SK-N-SH (cell line): Measurements from ENCODE around the gene PZP. TPM values are rescaled to one million over a fixed set of nuclear protein-coding genes. Genes with fewer than 3 reads are reported as not detected.

Experiments
- CTCF ChIA-PET: fragments of 300-600, 350-600 bp; formaldehyde crosslinking; extraction: SDS; loops from one replicate; lab custom pipeline; 2021; lab: Yijun Ruan, JAX
- POLR2A ChIA-PET: fragments of 350-600 bp; sonication (Branson Sonifier 250); formaldehyde crosslinking; extraction: SDS; loops from one replicate; lab custom pipeline; 2020; ENCODE audit warnings: antibody characterized with exemption, inconsistent platforms; lab: Yijun Ruan, JAX
- DNase-seq: peaks from one replicate; pipeline ENCODE4 v3.0.0; 2012
- H2AFZ ChIP-seq: fragments of 200-600 bp; sonication (generic); 2 replicates; pipeline ENCODE4 v1.8.1; 2016; ENCODE audit warnings: antibody characterized with exemption, mild to moderate bottlenecking, low read depth
- H3F3A ChIP-seq: fragments of 200-600 bp; sonication (generic); replicated peaks from 2 replicates; pipeline ENCODE3; 2016; ENCODE audit warnings: antibody characterized with exemption, mild to moderate bottlenecking; ENCODE audit not compliant: insufficient read depth
- H3K27ac ChIP-seq, 2 experiments: fragments of 200-500 bp in 1 of 2; fragments of 200-600 bp in 1 of 2; sonication (Bioruptor generic) in 1 of 2; sonication (generic), shearing (Covaris generic) in 1 of 2; 2 replicates each; pipeline versions ENCODE4 v1.5.1 to v1.6.1; 2014 to 2016; ENCODE audit warnings: low read depth in 2 of 2, inconsistent platforms in 1 of 2, low read length in 1 of 2, mild to moderate bottlenecking in 1 of 2, mixed read lengths in 1 of 2
- H3K27me3 ChIP-seq: fragments of 200-600 bp; sonication (generic), shearing (Covaris generic); 2 replicates; pipeline ENCODE4 v1.6.1; 2016; ENCODE audit warnings: mixed run types; ENCODE audit not compliant: insufficient read depth
- H3K36me3 ChIP-seq, 2 experiments: fragments of 200-500 bp in 1 of 2; fragments of 200-600 bp in 1 of 2; sonication (Bioruptor generic) in 1 of 2; sonication (generic) in 1 of 2; replicated peaks in 1 of 2; 2 replicates each; pipeline versions ENCODE3 to v1.5.1; 2014 to 2016; ENCODE audit warnings: low read length in 1 of 2, mild to moderate bottlenecking in 1 of 2; ENCODE audit not compliant: insufficient read depth in 2 of 2, control insufficient read depth in 1 of 2
- H3K4me1 ChIP-seq, 2 experiments: fragments of 200-500 bp in 1 of 2; fragments of 200-600 bp in 1 of 2; sonication (Bioruptor generic) in 1 of 2; sonication (generic), shearing (Covaris generic) in 1 of 2; 2 replicates each; pipeline versions ENCODE4 v1.5.1 to v1.6.1; 2014 to 2016; ENCODE audit warnings: low read depth in 1 of 2, low read length in 1 of 2, mixed run types in 1 of 2; ENCODE audit not compliant: insufficient read depth in 2 of 2, control insufficient read depth in 1 of 2
- H3K4me2 ChIP-seq: fragments of 200-600 bp; sonication (generic), shearing (Covaris generic); 2 replicates; pipeline ENCODE4 v1.6.1; 2017; ENCODE audit warnings: mixed run types
- H3K4me3 ChIP-seq, 2 experiments: fragments of 200-500 bp in 1 of 2; fragments of 200-600 bp in 1 of 2; sonication (Bioruptor generic) in 1 of 2; sonication (generic), shearing (Covaris generic) in 1 of 2; 2 replicates each; pipeline versions ENCODE4 v1.5.1 to v1.8.1; 2014 to 2016; ENCODE audit warnings: low read depth in 2 of 2, inconsistent platforms in 1 of 2, low read length in 1 of 2, mild to moderate bottlenecking in 1 of 2, mixed read lengths in 1 of 2, moderate library complexity in 1 of 2
- H3K79me2 ChIP-seq: fragments of 200-600 bp; sonication (generic); 2 replicates; pipeline ENCODE4 v1.8.1; 2017; ENCODE audit warnings: mild to moderate bottlenecking; ENCODE audit not compliant: insufficient read depth
- H3K9ac ChIP-seq: fragments of 200-600 bp; sonication (generic); 2 replicates; pipeline ENCODE4 v1.6.1; 2017; ENCODE audit warnings: mixed run types
- H3K9me2 ChIP-seq: fragments of 200-600 bp; sonication (generic); 2 replicates; pipeline ENCODE4 v1.6.1; 2017; ENCODE audit warnings: mixed run types
- H3K9me3 ChIP-seq: fragments of 200-600 bp; sonication (generic); 2 replicates; pipeline ENCODE4 v1.6.1; 2017; ENCODE audit warnings: mixed run types, mild to moderate bottlenecking, moderate library complexity
- H4K20me1 ChIP-seq: fragments of 200-600 bp; sonication (generic); 2 replicates; pipeline ENCODE4 v1.6.1; 2017; ENCODE audit warnings: mild to moderate bottlenecking, mixed run types; ENCODE audit not compliant: insufficient read depth
- CTCF ChIP-seq: fragments of 200-600 bp; sonication (generic); IDR thresholded peaks from 2 replicates; pipeline ENCODE4 v1.6.1; 2017; ENCODE audit warnings: antibody characterized with exemption, mild to moderate bottlenecking, moderate library complexity
- GATA2 ChIP-seq: sonication (generic); formaldehyde crosslinking; IDR thresholded peaks from 2 replicates; pipeline ENCODE4 v1.5.0; 2020; ENCODE audit warnings: mild to moderate bottlenecking, missing genetic modification reagents
- MXI1 ChIP-seq: IDR thresholded peaks from 2 replicates; pipeline ENCODE4 v1.6.1; 2012; ENCODE audit warnings: mild to moderate bottlenecking, low read depth, low read length, improper control_type of control experiment
- NRF1 ChIP-seq: IDR thresholded peaks from 2 replicates; pipeline ENCODE4 v1.6.1; 2012; ENCODE audit warnings: low read depth, mild to moderate bottlenecking, low read length
- REST ChIP-seq: IDR thresholded peaks from 2 replicates; pipeline ENCODE4 v1.6.1; 2012; ENCODE audit warnings: mild to moderate bottlenecking, low read depth, low read length, moderate library complexity
- TAF1 ChIP-seq: IDR thresholded peaks from 2 replicates; pipeline ENCODE4 v1.6.1; 2012; ENCODE audit warnings: low read depth, mild to moderate bottlenecking, low read length, moderate library complexity, borderline replicate concordance
- USF1 ChIP-seq: IDR thresholded peaks from 2 replicates; pipeline ENCODE4 v1.4.0; 2012; ENCODE audit warnings: low read depth, borderline replicate concordance
- USF2 ChIP-seq: fragments of 150-350 bp; IDR thresholded peaks from 2 replicates; pipeline ENCODE4 v1.6.1; 2017; ENCODE audit warnings: antibody characterized with exemption, low read length, low read depth, borderline replicate concordance
- ZBTB33 ChIP-seq: IDR thresholded peaks from 2 replicates; pipeline ENCODE4 v1.4.0; 2012; ENCODE audit warnings: low read depth, borderline replicate concordance
- WGBS: methylation state at CpG from one replicate; pipeline ENCODE4 v1.1.6; 2017; ENCODE audit warnings: low lambda C conversion rate; 5-methylcytosine and 5-hydroxymethylcytosine counted together
- polyA plus RNA-seq, 3 experiments: library from polyadenylated mRNA; depleted of rRNA; stranded (reverse); fragments of >200 nt; gene quantifications; 2 replicates each; pipeline ENCODE4 v1.2.3, GENCODE V29; 2012

The PZP gene
- polyA plus RNA-seq, 1 of the 3 experiments (the other 2 are of a cell fraction) = not detected

- WGBS = 51% methylated on average over 2 of the region's 2 CpGs
- Histone ChIP-seq H3K27me3 (no peaks in the 10 kb centered on the region), H3F3A (no peaks in the 10 kb centered on the region), H3K4me1 (no peaks in the 10 kb centered on the region), H3K27ac (no peak overlapping the region), H3K9me3 (no peaks in the 10 kb centered on the region), H3K9me2 (no peaks in the 10 kb centered on the region), H3K79me2 (no peaks in the 10 kb centered on the region), H3K4me3 (no peak overlapping the region), H2AFZ (no peak overlapping the region), H3K4me2 (no peak overlapping the region), H4K20me1 (no peaks in the 10 kb centered on the region), H3K9ac (no peak overlapping the region), H3K36me3 (no peaks in the 10 kb centered on the region)
- DNase-seq = no peak
- ChIA-PET POLR2A (no interaction called here), CTCF (no interaction called here)
- TF ChIP-seq NRF1 (no peak), GATA2 (CRISPR knock-in tag) (no peak), REST (no peak), CTCF (no peak), USF2 (no peak), USF1 (no peak), MXI1 (no peak), TAF1 (no peak), ZBTB33 (no peak)
Measured at GRCh38 chr12:9130244-9130643, 78.0 kb downstream of the PZP start.
